SK-N-SH (cell line): ENCODE data around the gene DHRSX. TPM values are rescaled to one million over a fixed set of nuclear protein-coding genes. Genes with fewer than 3 reads are reported as not detected.

Experiments
- CTCF ChIA-PET: fragments of 300-600, 350-600 bp; formaldehyde crosslinking; extraction: SDS; loops from one replicate; lab custom pipeline; 2021; lab: Yijun Ruan, JAX
- POLR2A ChIA-PET: fragments of 350-600 bp; sonication (Branson Sonifier 250); formaldehyde crosslinking; extraction: SDS; loops from one replicate; lab custom pipeline; 2020; ENCODE audit warnings: antibody characterized with exemption, inconsistent platforms; lab: Yijun Ruan, JAX
- DNase-seq: peaks from one replicate; pipeline ENCODE4 v3.0.0; 2012
- H2AFZ ChIP-seq: fragments of 200-600 bp; sonication (generic); 2 replicates; pipeline ENCODE4 v1.8.1; 2016; ENCODE audit warnings: antibody characterized with exemption, mild to moderate bottlenecking, low read depth
- H3F3A ChIP-seq: fragments of 200-600 bp; sonication (generic); replicated peaks from 2 replicates; pipeline ENCODE3; 2016; ENCODE audit warnings: antibody characterized with exemption, mild to moderate bottlenecking; ENCODE audit not compliant: insufficient read depth
- H3K27ac ChIP-seq, 2 experiments: fragments of 200-500 bp in 1 of 2; fragments of 200-600 bp in 1 of 2; sonication (Bioruptor generic) in 1 of 2; sonication (generic), shearing (Covaris generic) in 1 of 2; 2 replicates each; pipeline versions ENCODE4 v1.5.1 to v1.6.1; 2014 to 2016; ENCODE audit warnings: low read depth in 2 of 2, inconsistent platforms in 1 of 2, low read length in 1 of 2, mild to moderate bottlenecking in 1 of 2, mixed read lengths in 1 of 2
- H3K27me3 ChIP-seq: fragments of 200-600 bp; sonication (generic), shearing (Covaris generic); 2 replicates; pipeline ENCODE4 v1.6.1; 2016; ENCODE audit warnings: mixed run types; ENCODE audit not compliant: insufficient read depth
- H3K36me3 ChIP-seq, 2 experiments: fragments of 200-500 bp in 1 of 2; fragments of 200-600 bp in 1 of 2; sonication (Bioruptor generic) in 1 of 2; sonication (generic) in 1 of 2; replicated peaks in 1 of 2; 2 replicates each; pipeline versions ENCODE3 to v1.5.1; 2014 to 2016; ENCODE audit warnings: low read length in 1 of 2, mild to moderate bottlenecking in 1 of 2; ENCODE audit not compliant: insufficient read depth in 2 of 2, control insufficient read depth in 1 of 2
- H3K4me1 ChIP-seq, 2 experiments: fragments of 200-500 bp in 1 of 2; fragments of 200-600 bp in 1 of 2; sonication (Bioruptor generic) in 1 of 2; sonication (generic), shearing (Covaris generic) in 1 of 2; 2 replicates each; pipeline versions ENCODE4 v1.5.1 to v1.6.1; 2014 to 2016; ENCODE audit warnings: low read depth in 1 of 2, low read length in 1 of 2, mixed run types in 1 of 2; ENCODE audit not compliant: insufficient read depth in 2 of 2, control insufficient read depth in 1 of 2
- H3K4me2 ChIP-seq: fragments of 200-600 bp; sonication (generic), shearing (Covaris generic); 2 replicates; pipeline ENCODE4 v1.6.1; 2017; ENCODE audit warnings: mixed run types
- H3K4me3 ChIP-seq, 2 experiments: fragments of 200-500 bp in 1 of 2; fragments of 200-600 bp in 1 of 2; sonication (Bioruptor generic) in 1 of 2; sonication (generic), shearing (Covaris generic) in 1 of 2; 2 replicates each; pipeline versions ENCODE4 v1.5.1 to v1.8.1; 2014 to 2016; ENCODE audit warnings: low read depth in 2 of 2, inconsistent platforms in 1 of 2, low read length in 1 of 2, mild to moderate bottlenecking in 1 of 2, mixed read lengths in 1 of 2, moderate library complexity in 1 of 2
- H3K79me2 ChIP-seq: fragments of 200-600 bp; sonication (generic); 2 replicates; pipeline ENCODE4 v1.8.1; 2017; ENCODE audit warnings: mild to moderate bottlenecking; ENCODE audit not compliant: insufficient read depth
- H3K9ac ChIP-seq: fragments of 200-600 bp; sonication (generic); 2 replicates; pipeline ENCODE4 v1.6.1; 2017; ENCODE audit warnings: mixed run types
- H3K9me2 ChIP-seq: fragments of 200-600 bp; sonication (generic); 2 replicates; pipeline ENCODE4 v1.6.1; 2017; ENCODE audit warnings: mixed run types
- H3K9me3 ChIP-seq: fragments of 200-600 bp; sonication (generic); 2 replicates; pipeline ENCODE4 v1.6.1; 2017; ENCODE audit warnings: mixed run types, mild to moderate bottlenecking, moderate library complexity
- H4K20me1 ChIP-seq: fragments of 200-600 bp; sonication (generic); 2 replicates; pipeline ENCODE4 v1.6.1; 2017; ENCODE audit warnings: mild to moderate bottlenecking, mixed run types; ENCODE audit not compliant: insufficient read depth
- CHD2 ChIP-seq: fragments of 150-350 bp; IDR thresholded peaks from 2 replicates; pipeline ENCODE4 v1.6.1; 2018; ENCODE audit warnings: low read length; ENCODE audit not compliant: partially characterized antibody
- ELF1 ChIP-seq: IDR thresholded peaks from 2 replicates; pipeline ENCODE4 v1.4.0; 2012
- EP300 ChIP-seq, 2 experiments: IDR thresholded peaks; 2 replicates each; pipeline versions ENCODE4 v1.4.0 to v1.6.1; 2012; ENCODE audit warnings: borderline replicate concordance in 1 of 2, low read depth in 1 of 2, low read length in 1 of 2
- FOSL2 ChIP-seq: IDR thresholded peaks from 2 replicates; pipeline ENCODE4 v1.4.0; 2012; ENCODE audit warnings: low read depth, mild to moderate bottlenecking, moderate library complexity, borderline replicate concordance
- FOXJ3 ChIP-seq: sonication (generic); formaldehyde crosslinking; IDR thresholded peaks from 2 replicates; pipeline ENCODE4 v1.5.1; 2020; ENCODE audit warnings: mild to moderate bottlenecking, missing genetic modification reagents
- JUND ChIP-seq: IDR thresholded peaks from 2 replicates; pipeline ENCODE4 v1.4.0; 2012
- MEF2A ChIP-seq: IDR thresholded peaks from 2 replicates; pipeline ENCODE4 v1.4.0; 2012; ENCODE audit warnings: low read depth, borderline replicate concordance
- MXI1 ChIP-seq: IDR thresholded peaks from 2 replicates; pipeline ENCODE4 v1.6.1; 2012; ENCODE audit warnings: mild to moderate bottlenecking, low read depth, low read length, improper control_type of control experiment
- NFIC ChIP-seq: IDR thresholded peaks from 2 replicates; pipeline ENCODE4 v1.4.0; 2012; ENCODE audit warnings: borderline replicate concordance
- RAD21 ChIP-seq: IDR thresholded peaks from 2 replicates; pipeline ENCODE4 v1.6.1; 2012; ENCODE audit warnings: mild to moderate bottlenecking, low read length
- RCOR1 ChIP-seq: fragments of 150-350 bp; IDR thresholded peaks from 2 replicates; pipeline ENCODE4 v1.6.1; 2017; ENCODE audit warnings: antibody characterized with exemption, low read length
- REST ChIP-seq: IDR thresholded peaks from 2 replicates; pipeline ENCODE4 v1.6.1; 2012; ENCODE audit warnings: mild to moderate bottlenecking, low read depth, low read length, moderate library complexity
- RXRA ChIP-seq: IDR thresholded peaks from 2 replicates; pipeline ENCODE4 v1.4.0; 2012; ENCODE audit warnings: low read depth, mild to moderate bottlenecking, borderline replicate concordance
- USF1 ChIP-seq: IDR thresholded peaks from 2 replicates; pipeline ENCODE4 v1.4.0; 2012; ENCODE audit warnings: low read depth, borderline replicate concordance
- USF2 ChIP-seq: fragments of 150-350 bp; IDR thresholded peaks from 2 replicates; pipeline ENCODE4 v1.6.1; 2017; ENCODE audit warnings: antibody characterized with exemption, low read length, low read depth, borderline replicate concordance
- WGBS: methylation state at CpG from one replicate; pipeline ENCODE4 v1.1.6; 2017; ENCODE audit warnings: low lambda C conversion rate; 5-methylcytosine and 5-hydroxymethylcytosine counted together
- polyA plus RNA-seq, 3 experiments: library from polyadenylated mRNA; depleted of rRNA; stranded (reverse); fragments of >200 nt; gene quantifications; 2 replicates each; pipeline ENCODE4 v1.2.3, GENCODE V29; 2012
- TF ChIP-seq, protein P1 (sequence below): IDR thresholded peaks from 2 replicates; pipeline ENCODE4 v1.4.0; 2012; ENCODE audit warnings: low read depth, borderline replicate concordance

DHRSX gene
- polyA plus RNA-seq, 1 of the 3 experiments (the other 2 are of a cell fraction) = 34.3 TPM

GRCh38 chrX:2398064-2398656, 102.6 kb downstream of the DHRSX start:
- no peak overlapping the region for H3K27ac ChIP-seq
- TF ChIP-seq JUND = peak; percentile 75
- peak; percentile 85 for TF ChIP-seq FOSL2
- TF ChIP-seq NFIC = no peak
- H3K9ac ChIP-seq = no peak overlapping the region
- no peak for DNase-seq
- WGBS = 76% methylated on average over 14 of the region's 14 CpGs
- 0 out of 4 replicates have a peak, but pooled peaks cover 0 to 3% of the 10 kb centered on the region in 2 experiments for H3K4me1 ChIP-seq
- CTCF ChIA-PET = no interaction called here
- H3K27me3 ChIP-seq = no peaks in the 10 kb centered on the region
- POLR2A ChIA-PET = no interaction called here
- H3K36me3 ChIP-seq = peaks cover 0 to 3% of the 10 kb centered on the region in 2 experiments
- H3K9me3 ChIP-seq = no peaks in the 10 kb centered on the region
- H3F3A ChIP-seq = no peaks in the 10 kb centered on the region
- no peaks in the 10 kb centered on the region for H4K20me1 ChIP-seq
- H3K9me2 ChIP-seq = no peaks in the 10 kb centered on the region
- no peak overlapping the region for H2AFZ ChIP-seq
- no peak overlapping the region for H3K4me3 ChIP-seq
- no peaks in the 10 kb centered on the region for H3K79me2 ChIP-seq
- peak overlapping the region; percentile 60 for H3K4me2 ChIP-seq

- no peak for DNase-seq
- H3K4me3 ChIP-seq = no peak overlapping the region
Observed at GRCh38 chrX:2397229-2398063, 103.3 kb downstream of the DHRSX start.

More at GRCh38 chrX:2397229-2398063, 103.3 kb downstream of the DHRSX start:
- no peaks in the 10 kb centered on the region for H3K9me3 ChIP-seq
- no peak overlapping the region for H3K9ac ChIP-seq
- H3K4me1 ChIP-seq = 0 out of 4 replicates have a peak, but pooled peaks cover 0 to 3% of the 10 kb centered on the region in 2 experiments
- H3F3A ChIP-seq = no peaks in the 10 kb centered on the region
- 87% methylated on average over 26 of the region's 26 CpGs for WGBS
- no peaks in the 10 kb centered on the region for H3K36me3 ChIP-seq
- no peaks in the 10 kb centered on the region for H3K27me3 ChIP-seq
- no peaks in the 10 kb centered on the region for H3K9me2 ChIP-seq
- TF ChIP-seq USF1 = no peak
- TF ChIP-seq JUND = no peak
- TF ChIP-seq RXRA = no peak
- TF ChIP-seq RAD21 = no peak
- no peak for TF ChIP-seq FOSL2
- TF ChIP-seq USF2 = no peak
- no peak for TF ChIP-seq RCOR1
- no peak for TF ChIP-seq EP300 (IDR thresholded peaks at IDR 0.05; ENCODE audit: borderline replicate concordance in 1 of 2, low read depth in 1 of 2, low read length in 1 of 2)
- no peak for TF ChIP-seq MEF2A
- TF ChIP-seq REST = no peak
- no peak for TF ChIP-seq MXI1
- TF ChIP-seq ELF1 = no peak
- TF ChIP-seq, protein P1, sequence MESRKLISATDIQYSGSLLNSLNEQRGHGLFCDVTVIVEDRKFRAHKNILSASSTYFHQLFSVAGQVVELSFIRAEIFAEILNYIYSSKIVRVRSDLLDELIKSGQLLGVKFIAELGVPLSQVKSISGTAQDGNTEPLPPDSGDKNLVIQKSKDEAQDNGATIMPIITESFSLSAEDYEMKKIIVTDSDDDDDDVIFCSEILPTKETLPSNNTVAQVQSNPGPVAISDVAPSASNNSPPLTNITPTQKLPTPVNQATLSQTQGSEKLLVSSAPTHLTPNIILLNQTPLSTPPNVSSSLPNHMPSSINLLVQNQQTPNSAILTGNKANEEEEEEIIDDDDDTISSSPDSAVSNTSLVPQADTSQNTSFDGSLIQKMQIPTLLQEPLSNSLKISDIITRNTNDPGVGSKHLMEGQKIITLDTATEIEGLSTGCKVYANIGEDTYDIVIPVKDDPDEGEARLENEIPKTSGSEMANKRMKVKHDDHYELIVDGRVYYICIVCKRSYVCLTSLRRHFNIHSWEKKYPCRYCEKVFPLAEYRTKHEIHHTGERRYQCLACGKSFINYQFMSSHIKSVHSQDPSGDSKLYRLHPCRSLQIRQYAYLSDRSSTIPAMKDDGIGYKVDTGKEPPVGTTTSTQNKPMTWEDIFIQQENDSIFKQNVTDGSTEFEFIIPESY = no peak
- TF ChIP-seq CHD2 = no peak
- no peak for TF ChIP-seq FOXJ3 (CRISPR knock-in tag)
- H2AFZ ChIP-seq = no peak overlapping the region
- no peaks in the 10 kb centered on the region for H4K20me1 ChIP-seq
- H3K27ac ChIP-seq = no peak overlapping the region
- no peaks in the 10 kb centered on the region for H3K79me2 ChIP-seq
- ChIA-PET CTCF (no interaction called here), POLR2A (no interaction called here)
- peak overlapping the region; percentile 60 for H3K4me2 ChIP-seq
